H1 (cell line): Measurements from ENCODE around the gene RBM18. TPM values are rescaled to one million over a fixed set of nuclear protein-coding genes. Genes with fewer than 3 reads are reported as not detected.

Experiments
- CTCF ChIA-PET: fragments of 300-600 bp; sonication (Branson Sonifier 250); formaldehyde crosslinking; loops from one replicate; lab custom pipeline; 2021; ENCODE audit not compliant: partially characterized antibody; lab: Charles Lee
- POLR2A ChIA-PET: fragments of 300-600 bp; sonication (Branson Sonifier 250); formaldehyde crosslinking; loops from one replicate; lab custom pipeline; 2021; ENCODE audit warnings: inconsistent platforms; ENCODE audit not compliant: partially characterized antibody; lab: Charles Lee
- DNase-seq, 2 experiments: peaks; one replicate each; pipeline versions ENCODE4 v3.0.0 to v3.0.0-alpha.2; 2010 to 2022; ENCODE audit warnings: low spot score in 2 of 2, low read depth in 1 of 2, mixed read lengths in 1 of 2
- FAIRE-seq: peaks from 2 replicates; lab custom pipeline; 2011; peaks lifted over from hg19 to GRCh38; lab: Jason Lieb, UNC
- H2AFZ ChIP-seq: 2 replicates; pipeline ENCODE4 v1.8.1; 2012; ENCODE audit warnings: low read length, inconsistent platforms
- H2AK5ac ChIP-seq: 2 replicates; pipeline ENCODE4 v1.6.1; 2013; ENCODE audit warnings: low read depth, low read length
- H2BK120ac ChIP-seq: replicated peaks from 2 replicates; pipeline ENCODE3; 2013; ENCODE audit warnings: low read depth, low read length, inconsistent platforms
- H2BK12ac ChIP-seq: 2 replicates; pipeline ENCODE4 v1.6.1; 2013; ENCODE audit warnings: low read depth, low read length
- H2BK15ac ChIP-seq: 2 replicates; pipeline ENCODE4 v1.6.1; 2013; ENCODE audit warnings: low read length
- H2BK20ac ChIP-seq: 2 replicates; pipeline ENCODE4 v1.6.1; 2013; ENCODE audit warnings: low read length
- H2BK5ac ChIP-seq: 2 replicates; pipeline ENCODE4 v1.6.1; 2013; ENCODE audit warnings: low read depth, low read length
- H3K14ac ChIP-seq: 2 replicates; pipeline ENCODE4 v1.6.1; 2013; ENCODE audit warnings: inconsistent platforms; ENCODE audit not compliant: insufficient read length
- H3K18ac ChIP-seq: 2 replicates; pipeline ENCODE4 v1.6.1; 2013; ENCODE audit warnings: low read length; ENCODE audit errors: extremely low read depth
- H3K23ac ChIP-seq: 2 replicates; pipeline ENCODE4 v1.6.1; 2013; ENCODE audit warnings: inconsistent platforms; ENCODE audit not compliant: insufficient read length
- H3K23me2 ChIP-seq: 2 replicates; pipeline ENCODE4 v1.6.1; 2013; ENCODE audit warnings: low read depth, low read length
- H3K27ac ChIP-seq: 2 replicates; pipeline ENCODE4 v1.6.1; 2011; ENCODE audit warnings: low read depth, low read length, inconsistent platforms
- H3K27me3 ChIP-seq, 4 experiments: replicated peaks in 1 of 4; 1 replicate in 1 of 4; 2 replicates in 3 of 4; pipeline versions ENCODE4 v1.6.1 to v1.8.1; 2011 to 2013; ENCODE audit warnings: low read length in 3 of 4, mild to moderate bottlenecking in 3 of 4, inconsistent platforms in 2 of 4, mixed read lengths in 2 of 4, moderate library complexity in 1 of 4; ENCODE audit not compliant: control insufficient read depth in 3 of 4, insufficient read depth in 3 of 4; ENCODE audit errors: extremely low read depth in 1 of 4
- H3K36me3 ChIP-seq, 4 experiments: 2 replicates each; pipeline versions ENCODE4 v1.6.1 to v1.8.1; 2011 to 2013; ENCODE audit warnings: mild to moderate bottlenecking in 4 of 4, low read length in 3 of 4, moderate library complexity in 2 of 4, control low read depth in 1 of 4, inconsistent platforms in 1 of 4; ENCODE audit not compliant: insufficient read depth in 4 of 4, control insufficient read depth in 2 of 4
- H3K4ac ChIP-seq: replicated peaks from 2 replicates; pipeline ENCODE3; 2013; ENCODE audit warnings: low read length, low read depth, mixed read lengths, inconsistent platforms; ENCODE audit not compliant: insufficient read length
- H3K4me1 ChIP-seq, 4 experiments: replicated peaks in 1 of 4; 1 replicate in 1 of 4; 2 replicates in 3 of 4; pipeline versions ENCODE4 v1.6.1 to v1.8.1; 2011 to 2013; ENCODE audit warnings: low read length in 3 of 4, inconsistent platforms in 2 of 4, mixed read lengths in 1 of 4; ENCODE audit not compliant: insufficient read depth in 4 of 4, control insufficient read depth in 3 of 4
- H3K4me2 ChIP-seq, 2 experiments: 2 replicates each; pipeline versions ENCODE4 v1.6.1 to v1.8.1; 2011 to 2013; ENCODE audit warnings: low read depth in 2 of 2, low read length in 2 of 2, control low read depth in 1 of 2, inconsistent platforms in 1 of 2, mild to moderate bottlenecking in 1 of 2; ENCODE audit not compliant: insufficient read depth in 1 of 2
- H3K4me3 ChIP-seq, 4 experiments: fragments of 200-600, 300-600 bp in 1 of 4; sonication (generic), shearing (Covaris generic), sonication (Bioruptor Twin) in 1 of 4; 2 replicates each; pipeline versions ENCODE4 v1.5.1 to v1.8.1; 2011 to 2016; ENCODE audit warnings: low read length in 4 of 4, low read depth in 3 of 4, control low read depth in 2 of 4, inconsistent platforms in 2 of 4, mild to moderate bottlenecking in 2 of 4, mixed read lengths in 1 of 4, moderate library complexity in 1 of 4; ENCODE audit not compliant: insufficient read depth in 2 of 4; ENCODE audit errors: extremely low read depth in 1 of 4
- H3K56ac ChIP-seq: replicated peaks from 2 replicates; pipeline ENCODE3; 2013; ENCODE audit warnings: low read depth, mild to moderate bottlenecking, mixed read lengths, low read length, inconsistent platforms; ENCODE audit not compliant: insufficient read length
- H3K79me1 ChIP-seq: 2 replicates; pipeline ENCODE4 v1.6.1; 2013; ENCODE audit warnings: low read depth, low read length, control low read depth
- H3K79me2 ChIP-seq, 2 experiments: 2 replicates each; pipeline versions ENCODE4 v1.6.1 to v1.8.1; 2012 to 2013; ENCODE audit warnings: low read length in 2 of 2, mild to moderate bottlenecking in 2 of 2, inconsistent platforms in 1 of 2; ENCODE audit not compliant: insufficient read depth in 2 of 2, control insufficient read depth in 1 of 2
- H3K9ac ChIP-seq, 4 experiments: replicated peaks in 1 of 4; 1 replicate in 1 of 4; 2 replicates in 3 of 4; pipeline versions ENCODE4 v1.6.1 to v1.8.1; 2011 to 2013; ENCODE audit warnings: low read depth in 3 of 4, low read length in 3 of 4, control low read depth in 2 of 4, mild to moderate bottlenecking in 2 of 4, moderate library complexity in 2 of 4, inconsistent platforms in 1 of 4; ENCODE audit errors: extremely low read depth in 1 of 4
- H3K9me3 ChIP-seq, 2 experiments: 2 replicates each; pipeline versions ENCODE4 v1.6.1 to v1.8.1; 2012 to 2013; ENCODE audit warnings: mild to moderate bottlenecking in 2 of 2, moderate library complexity in 2 of 2, control low read depth in 1 of 2, inconsistent platforms in 1 of 2, low read depth in 1 of 2, low read length in 1 of 2, mixed read lengths in 1 of 2; ENCODE audit not compliant: insufficient read depth in 2 of 2
- H4K20me1 ChIP-seq, 2 experiments: replicated peaks in 1 of 2; 2 replicates each; pipeline versions ENCODE3 to v1.8.1; 2011 to 2013; ENCODE audit warnings: inconsistent platforms in 2 of 2, low read length in 2 of 2, mild to moderate bottlenecking in 1 of 2; ENCODE audit not compliant: insufficient read depth in 2 of 2, control insufficient read depth in 1 of 2
- H4K5ac ChIP-seq: 2 replicates; pipeline ENCODE4 v1.6.1; 2013; ENCODE audit warnings: low read length, low read depth, mixed read lengths, inconsistent platforms; ENCODE audit not compliant: insufficient read length
- H4K8ac ChIP-seq: 2 replicates; pipeline ENCODE4 v1.8.0; 2013; ENCODE audit warnings: mild to moderate bottlenecking, moderate library complexity, low read length, inconsistent platforms; ENCODE audit not compliant: insufficient read depth; ENCODE audit errors: extremely low read depth
- H4K91ac ChIP-seq: replicated peaks from 2 replicates; pipeline ENCODE3; 2013; ENCODE audit warnings: low read length, mixed read lengths, inconsistent platforms; ENCODE audit not compliant: insufficient read length
- BRCA1 ChIP-seq: IDR thresholded peaks from 2 replicates; pipeline ENCODE4 v1.6.1; 2012; ENCODE audit warnings: low read depth, low read length, improper control_type of control experiment
- CEBPB ChIP-seq: IDR thresholded peaks from 2 replicates; pipeline ENCODE4 v1.6.1; 2012; ENCODE audit warnings: low read depth, low read length
- CHD1 ChIP-seq: IDR thresholded peaks from 2 replicates; pipeline ENCODE4 v1.6.1; 2012; ENCODE audit warnings: low read depth, low read length, improper control_type of control experiment
- CHD2 ChIP-seq: IDR thresholded peaks from 2 replicates; pipeline ENCODE4 v1.6.1; 2012; ENCODE audit warnings: low read length, improper control_type of control experiment
- E2F6 ChIP-seq: IDR thresholded peaks from 2 replicates; pipeline ENCODE4 v1.6.1; 2012; ENCODE audit warnings: inconsistent platforms
- EP300 ChIP-seq, 2 experiments: IDR thresholded peaks; 1 replicate in 1 of 2; 2 replicates in 1 of 2; pipeline ENCODE4 v1.6.1; 2011 to 2012; ENCODE audit warnings: low read depth in 2 of 2, low read length in 2 of 2, mild to moderate bottlenecking in 2 of 2, borderline replicate concordance in 1 of 2, inconsistent platforms in 1 of 2, moderate library complexity in 1 of 2
- GABPA ChIP-seq: IDR thresholded peaks from 2 replicates; pipeline ENCODE4 v1.6.1; 2011; ENCODE audit warnings: mild to moderate bottlenecking, low read length, moderate library complexity, borderline replicate concordance; ENCODE audit not compliant: insufficient read depth
- GTF2F1 ChIP-seq: IDR thresholded peaks from 2 replicates; pipeline ENCODE4 v1.6.1; 2012; ENCODE audit warnings: low read depth, low read length, improper control_type of control experiment, borderline replicate concordance
- HDAC6 ChIP-seq: IDR thresholded peaks from one replicate; pipeline ENCODE4 v1.7.1; 2012; ENCODE audit warnings: low read depth, mild to moderate bottlenecking, inconsistent platforms, low read length, moderate library complexity
- POU5F1 ChIP-seq: IDR thresholded peaks from 2 replicates; pipeline ENCODE4 v1.6.1; 2011; ENCODE audit warnings: low read depth, mild to moderate bottlenecking, low read length, moderate library complexity
- SIX5 ChIP-seq: IDR thresholded peaks from 2 replicates; pipeline ENCODE4 v1.6.1; 2011; ENCODE audit warnings: mild to moderate bottlenecking, low read depth, low read length
- WGBS, 2 experiments: shearing (Covaris generic) in 1 of 2; methylation state at CpG; one replicate each; pipeline versions ENCODE4 v1.1.6 to v1.1.7; 2013 to 2015; ENCODE audit warnings: low lambda C conversion rate in 2 of 2, mixed read lengths in 2 of 2, inconsistent platforms in 1 of 2, low coverage in 1 of 2, missing lambda C conversion rate in 1 of 2; ENCODE audit not compliant: insufficient replicate concordance in 2 of 2, insufficient coverage in 1 of 2, insufficient read length in 1 of 2; ENCODE audit errors: extremely low coverage in 1 of 2, missing lambda C conversion rate in 1 of 2; 5-methylcytosine and 5-hydroxymethylcytosine counted together
- polyA plus RNA-seq, 7 experiments: library from polyadenylated mRNA; depleted of rRNA in 3 of 7; stranded (reverse) in 5 of 7; unstranded in 2 of 7; fragments of >200 nt in 5 of 7; fragments of 200-250 nt in 2 of 7; gene quantifications; 1 replicate in 5 of 7; 2 replicates in 1 of 7; 4 replicates in 1 of 7; pipeline versions ENCODE4 v1.2.1 to v1.2.3, GENCODE V29; 2011 to 2013; ENCODE audit warnings: missing spikeins in 2 of 7, mixed read lengths in 2 of 7
- total RNA-seq: library from RNA; stranded (reverse); fragmentation: NEBNext Ultra II Directional; extraction: Animal tissue kit (Norgen Biotek cat#: 25700); gene quantifications from 2 replicates; pipeline ENCODE4 v1.2.1, GENCODE V29; 2021
- TF ChIP-seq, protein P1 (sequence below): IDR thresholded peaks from 2 replicates; pipeline ENCODE4 v1.6.1; 2011; ENCODE audit warnings: low read depth, mild to moderate bottlenecking, low read length; ENCODE audit not compliant: insufficient read depth
- TF ChIP-seq, protein P2 (sequence below): IDR thresholded peaks from 2 replicates; pipeline ENCODE4 v1.6.1; 2012; ENCODE audit warnings: inconsistent platforms

The RBM18 gene
- total and polyA plus RNA-seq, 2 of the 8 experiments (the other 6 are each of a cell fraction or from before 2014, with no cell fraction given), result 5.9 to 14.3 TPM

DNA sequence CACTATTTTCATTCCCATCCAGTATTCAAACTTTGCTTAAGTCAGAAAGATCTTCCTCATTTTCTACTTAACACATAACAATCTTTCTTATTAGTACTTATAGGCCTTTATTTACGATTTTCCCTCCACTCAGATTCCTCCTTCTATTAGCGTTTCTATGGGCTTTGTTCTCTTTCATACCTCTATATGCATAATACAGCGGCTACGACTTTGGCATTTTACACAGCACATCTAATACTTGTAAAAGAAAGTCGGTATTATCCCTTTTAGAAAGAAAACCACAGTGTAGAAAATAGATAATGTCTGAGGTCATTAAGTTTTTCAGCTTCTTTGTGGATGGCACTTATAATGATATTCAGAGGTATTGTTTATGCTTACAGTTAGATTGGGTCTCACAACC, 8.4 kb downstream of the RBM18 start:
- ChIA-PET CTCF (interaction anchor here (0.5 to 2.0 kb wide), 4 partner anchors 7 to 191 kb away, joined by 3 to 8 read pairs (median 3); no protein-coding TSS in a partner anchor), POLR2A (interaction anchor here (0.7 kb wide), 1 partner anchor 1106 kb away, joined by 3 read pairs; no protein-coding TSS in a partner anchor)
- Histone ChIP-seq H2BK120ac (no peak overlapping the region), H2BK20ac (no peak overlapping the region), H4K91ac (no peak overlapping the region), H2BK5ac (no peak overlapping the region), H3K4me1 (peaks cover 0 to 6% (median 5%) of the 10 kb centered on the region in 4 experiments; a peak in 4 of 7 replicates), H3K27me3 (no peaks in the 10 kb centered on the region), H2AFZ (no peak overlapping the region), H2BK12ac (no peak overlapping the region), H4K5ac (no peak overlapping the region), H3K18ac (no peak overlapping the region), H3K79me1 (no peaks in the 10 kb centered on the region), H3K14ac (no peak overlapping the region), H4K8ac (no peak overlapping the region), H3K23me2 (no peaks in the 10 kb centered on the region), H3K4ac (no peak overlapping the region), H3K27ac (no peak overlapping the region), H2BK15ac (no peak overlapping the region), H4K20me1 (peaks cover 0 to 3% of the 10 kb centered on the region in 2 experiments), H2AK5ac (no peak overlapping the region), H3K36me3 (peaks cover 3 to 20% (median 13%) of the 10 kb centered on the region in 4 experiments; a peak in 7 of 8 replicates), H3K23ac (no peak overlapping the region), H3K4me2 (no peak overlapping the region), H3K79me2 (no peaks in the 10 kb centered on the region), H3K4me3 (no peak overlapping the region), H3K56ac (no peak overlapping the region), H3K9me3 (no peaks in the 10 kb centered on the region), H3K9ac (no peak overlapping the region)
- DNase-seq (no peak), FAIRE-seq (no peak)
- 68% methylated on average over 5 of the region's 5 CpGs; no CpG with 5 or more reads in 1 of the 2 experiments for WGBS, 2 experiments
- no peak for TF ChIP-seq POU5F1
- TF ChIP-seq CHD1, result no peak
- TF ChIP-seq, protein P1, sequence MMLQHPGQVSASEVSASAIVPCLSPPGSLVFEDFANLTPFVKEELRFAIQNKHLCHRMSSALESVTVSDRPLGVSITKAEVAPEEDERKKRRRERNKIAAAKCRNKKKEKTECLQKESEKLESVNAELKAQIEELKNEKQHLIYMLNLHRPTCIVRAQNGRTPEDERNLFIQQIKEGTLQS, result no peak
- no peak for TF ChIP-seq HDAC6
- TF ChIP-seq EP300 (IDR thresholded peaks at IDR 0.05; ENCODE audit: borderline replicate concordance in 1 of 2, low read depth in 2 of 2, low read length in 2 of 2), result no peak
- no peak for TF ChIP-seq CHD2
- TF ChIP-seq GTF2F1, result no peak
- TF ChIP-seq GABPA, result no peak
- TF ChIP-seq CEBPB, result no peak
- TF ChIP-seq SIX5, result no peak
- TF ChIP-seq BRCA1, result no peak
- TF ChIP-seq, protein P2, sequence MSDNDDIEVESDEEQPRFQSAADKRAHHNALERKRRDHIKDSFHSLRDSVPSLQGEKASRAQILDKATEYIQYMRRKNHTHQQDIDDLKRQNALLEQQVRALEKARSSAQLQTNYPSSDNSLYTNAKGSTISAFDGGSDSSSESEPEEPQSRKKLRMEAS, result no peak
- no peak for TF ChIP-seq E2F6
